PC-3 (cell line): Measurements from ENCODE around the gene ZNF407. TPM values are rescaled to one million over a fixed set of nuclear protein-coding genes. Genes with fewer than 3 reads are reported as not detected.
A peak's percentile ranks its signal among the peaks of the same experiment; 100 is the strongest.

ENCODE experiments used
- ATAC-seq: fragments of 200-7000 bp; cut with Tn5 transposase; 2 replicates; pipeline ENCODE4 v1.9.1; 2020; ENCODE audit warnings: mild to moderate bottlenecking, moderate library complexity
- BruUV-seq: library from RNA; stranded (reverse); fragments of 400-500 nt; replicated peaks from 2 replicates; lab custom pipeline; 2021; lab: Mats Ljungman, UMichigan
- CTCF ChIA-PET: fragments of 300-600 bp; sonication (Branson Sonifier 250); formaldehyde crosslinking; loops from one replicate; lab custom pipeline; 2022; ENCODE audit warnings: antibody characterized with exemption; lab: Charles Lee
- POLR2A ChIA-PET: fragments of 300-600 bp; sonication (Branson Sonifier 250); formaldehyde crosslinking; loops from one replicate; lab custom pipeline; 2022; ENCODE audit warnings: antibody characterized with exemption; ENCODE audit not compliant: unreplicated experiment; lab: Charles Lee
- DNase-seq: peaks from one replicate; pipeline ENCODE4 v3.0.0-alpha.2; 2015
- H2AFZ ChIP-seq: fragments of 300-600 bp; sonication (generic); 2 replicates; pipeline ENCODE4 v1.6.0; 2016; ENCODE audit warnings: antibody characterized with exemption, low read length
- H3F3A ChIP-seq: fragments of 300-600 bp; sonication (generic); one replicate; pipeline ENCODE4 v1.6.0; 2017; ENCODE audit warnings: antibody characterized with exemption, low read length, control low read depth, mild to moderate bottlenecking; ENCODE audit not compliant: unreplicated experiment
- H3K27ac ChIP-seq: fragments of 300-600 bp; sonication (generic); 2 replicates; pipeline ENCODE4 v1.5.1; 2016; ENCODE audit warnings: mild to moderate bottlenecking, low read length
- H3K27me3 ChIP-seq: fragments of 300-600 bp; sonication (generic); 2 replicates; pipeline ENCODE4 v1.6.1; 2016; ENCODE audit warnings: low read length, mixed read lengths
- H3K36me3 ChIP-seq: fragments of 300-600 bp; sonication (generic); 2 replicates; pipeline ENCODE4 v1.6.1; 2016; ENCODE audit warnings: low read depth, mixed run types, low read length, mixed read lengths
- H3K4me1 ChIP-seq: fragments of 300-600 bp; sonication (generic); 2 replicates; pipeline ENCODE4 v1.5.1; 2016; ENCODE audit warnings: low read length; ENCODE audit not compliant: insufficient read depth
- H3K4me2 ChIP-seq: fragments of 300-600 bp; sonication (generic); 2 replicates; pipeline ENCODE4 v1.6.0; 2016; ENCODE audit warnings: low read length
- H3K4me3 ChIP-seq: fragments of 300-600 bp; sonication (generic); 2 replicates; pipeline ENCODE4 v1.5.1; 2016; ENCODE audit warnings: mild to moderate bottlenecking, low read length, mixed read lengths
- H3K79me2 ChIP-seq: fragments of 300-600 bp; sonication (generic); 2 replicates; pipeline ENCODE4 v1.6.1; 2017; ENCODE audit warnings: low read length, mixed read lengths
- H3K9ac ChIP-seq: fragments of 300-600 bp; sonication (generic); 2 replicates; pipeline ENCODE4 v1.6.0; 2016; ENCODE audit warnings: mild to moderate bottlenecking, low read length
- H3K9me2 ChIP-seq: fragments of 300-600 bp; sonication (generic); replicated peaks from 2 replicates; pipeline ENCODE4 v1.6.1; 2016; ENCODE audit warnings: mixed run types, low read length, mixed read lengths
- H3K9me3 ChIP-seq: fragments of 300-600 bp; sonication (generic); 2 replicates; pipeline ENCODE4 v1.6.1; 2016; ENCODE audit warnings: low read length, mixed read lengths
- H4K20me1 ChIP-seq: fragments of 300-600 bp; sonication (generic); 2 replicates; pipeline ENCODE4 v1.6.1; 2016; ENCODE audit warnings: low read length, mixed read lengths
- CTCF ChIP-seq: fragments of 300-600 bp; sonication (generic); conservative IDR thresholded peaks from 2 replicates; pipeline ENCODE4 v1.5.1; 2017; ENCODE audit warnings: antibody characterized with exemption, low read depth, mild to moderate bottlenecking, low read length
- EZH2 ChIP-seq: fragments of 300-600 bp; sonication (generic); IDR thresholded peaks from one replicate; pipeline ENCODE4 v1.6.1; 2017; ENCODE audit warnings: antibody characterized with exemption, mild to moderate bottlenecking, low read length; ENCODE audit not compliant: unreplicated experiment
- EZH2phosphoT487 ChIP-seq: fragments of 300-600 bp; sonication (generic); IDR thresholded peaks from 2 replicates; pipeline ENCODE4 v1.6.1; 2018; ENCODE audit warnings: mild to moderate bottlenecking, antibody characterized with exemption, low read length, borderline replicate concordance
- intact Hi-C: fragments of 100-400 bp; cut with micrococcal nuclease; formaldehyde crosslinking; loops from 2 replicates; pipeline ENCODE4 v1.9.0; 2023
- total RNA-seq: library from RNA; depleted of rRNA; stranded (reverse); fragments of >200 nt; gene quantifications from 2 replicates; pipeline ENCODE4 v1.2.3, GENCODE V29; 2014

ZNF407 gene
- total RNA-seq, 1 experiment from 2014 or later, result 9.3 TPM

DNA sequence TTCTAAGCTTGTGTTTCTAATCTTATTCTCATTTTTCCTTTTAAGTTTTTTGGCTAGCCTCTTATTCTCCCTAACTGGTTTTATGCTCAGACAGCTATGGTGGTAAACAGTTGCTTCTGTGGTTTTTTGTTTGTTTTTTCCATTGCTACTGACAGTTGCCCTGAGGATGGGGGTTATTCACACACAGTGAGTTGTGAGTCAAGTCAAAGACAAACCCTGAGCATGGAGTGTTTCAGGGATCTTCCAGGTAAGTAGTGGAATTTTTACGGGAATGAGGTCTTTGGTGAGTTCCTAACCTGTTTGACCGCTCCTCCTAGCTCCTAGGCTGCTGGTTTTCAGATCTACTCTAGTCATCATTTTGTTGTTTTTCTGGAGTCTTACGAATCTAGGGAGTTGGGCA lies 162.8 kb downstream of the ZNF407 start:
- Histone ChIP-seq H3K4me1 (peaks cover 16% of the 10 kb centered on the region), H3F3A (peaks cover 9% of the 10 kb centered on the region), H3K4me2 (peak overlapping the region; percentile 38), H3K27ac (peak overlapping the region; percentile 61), H2AFZ (no peak overlapping the region), H3K36me3 (peaks cover 3% of the 10 kb centered on the region; the same call in 1 of the 2 replicates), H4K20me1 (no peaks in the 10 kb centered on the region), H3K27me3 (no peaks in the 10 kb centered on the region), H3K4me3 (no peak overlapping the region), H3K79me2 (0 out of 2 replicates have a peak, but pooled peaks cover 6% of the 10 kb centered on the region), H3K9ac (no peak overlapping the region), H3K9me2 (no peaks in the 10 kb centered on the region), H3K9me3 (no peaks in the 10 kb centered on the region)
- DNase-seq (peak; percentile 91), ATAC-seq (peak; percentile 81)
- BruUV-seq, result no TSS peak
- ChIA-PET POLR2A (no interaction called here), CTCF (no interaction called here)
- TF ChIP-seq EZH2, result no peak
- TF ChIP-seq EZH2phosphoT487, result no peak
- TF ChIP-seq CTCF, result no peak
- intact Hi-C loops, result no loop called here

DNA sequence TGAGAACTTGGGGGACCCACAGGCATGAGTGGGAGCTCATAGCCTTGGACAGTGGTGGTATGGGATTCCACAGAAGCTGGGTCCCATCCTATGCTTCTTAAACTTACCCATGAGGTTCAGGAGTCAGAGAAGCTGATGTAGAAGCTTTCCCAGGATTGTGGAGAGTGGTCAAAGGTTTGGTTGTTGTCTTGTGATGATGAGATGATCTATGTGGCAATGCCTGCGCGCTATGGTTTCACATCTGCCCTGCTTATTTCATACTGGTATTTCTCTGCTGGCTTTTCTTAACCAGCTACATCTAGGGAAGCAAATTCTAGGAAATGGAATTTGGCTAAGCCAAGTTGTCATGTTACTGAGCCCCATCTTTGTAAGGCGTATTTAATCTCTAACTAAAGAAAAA lies 168.6 kb downstream of the ZNF407 start:
- Histone ChIP-seq H4K20me1 (no peaks in the 10 kb centered on the region), H3K27me3 (no peaks in the 10 kb centered on the region), H3K9ac (no peak overlapping the region), H3K36me3 (no peaks in the 10 kb centered on the region), H3K4me3 (no peak overlapping the region), H3F3A (peaks cover 2% of the 10 kb centered on the region), H3K4me2 (no peak overlapping the region), H2AFZ (no peak overlapping the region), H3K79me2 (no peaks in the 10 kb centered on the region), H3K27ac (no peak overlapping the region), H3K4me1 (peaks cover 5% of the 10 kb centered on the region), H3K9me3 (no peaks in the 10 kb centered on the region), H3K9me2 (no peaks in the 10 kb centered on the region)
- DNase-seq, result no peak
- no peak for ATAC-seq
- ChIA-PET POLR2A (no interaction called here), CTCF (no interaction called here)
- TF ChIP-seq EZH2, result no peak
- no peak for TF ChIP-seq CTCF
- no peak for TF ChIP-seq EZH2phosphoT487
- BruUV-seq, result no TSS peak
- intact Hi-C loops, result no loop called here

GRCh38 chr18:74768096-74768495 lies 170.4 kb downstream of the ZNF407 start:
- BruUV-seq, result no TSS peak
- H3K36me3 ChIP-seq, result no peaks in the 10 kb centered on the region

More at GRCh38 chr18:74768096-74768495, 170.4 kb downstream of the ZNF407 start:
- intact Hi-C loops, result no loop called here
- no peaks in the 10 kb centered on the region for H3F3A ChIP-seq
- no peak overlapping the region for H2AFZ ChIP-seq
- H3K4me3 ChIP-seq, result no peak overlapping the region
- no peaks in the 10 kb centered on the region for H3K9me2 ChIP-seq
- ATAC-seq (no peak), DNase-seq (no peak)
- no peaks in the 10 kb centered on the region for H3K79me2 ChIP-seq
- H3K9ac ChIP-seq, result no peak overlapping the region
- no peak overlapping the region for H3K4me2 ChIP-seq
- H3K27me3 ChIP-seq, result no peaks in the 10 kb centered on the region
- H3K4me1 ChIP-seq, result no peaks in the 10 kb centered on the region
- ChIA-PET CTCF (no interaction called here), POLR2A (no interaction called here)
- H3K9me3 ChIP-seq, result no peaks in the 10 kb centered on the region
- no peaks in the 10 kb centered on the region for H4K20me1 ChIP-seq
- no peak overlapping the region for H3K27ac ChIP-seq
- no peak for TF ChIP-seq CTCF
- TF ChIP-seq EZH2phosphoT487, result no peak
- no peak for TF ChIP-seq EZH2
